ENCODE data around the gene NHLH2. TPM values are rescaled to one million over a fixed set of nuclear protein-coding genes. Genes with fewer than 3 reads are reported as not detected.
A peak's percentile ranks its signal among the peaks of the same experiment; 100 is the strongest.

NHLH2 gene
- total RNA-seq (0.05 TPM), polyA plus RNA-seq (0.14 TPM)
- long read RNA-seq, donor 1: 0 reads
- long read RNA-seq, donor 2: 0 reads
- long read RNA-seq, donor 3: 0 reads
- long read RNA-seq, donor 4: 0 reads
- long read RNA-seq, donor 5: 0 reads
- long read RNA-seq, donor 6: 0 reads
- long read RNA-seq, donor 7, full-length matches to known transcripts: 1 of 1 reads
- long read RNA-seq, donor 7, partial matches to known transcripts: 0 of 1 reads
- long read RNA-seq, donor 7, other reads (novel, unspliced or antisense): 0 of 1 reads
- long read RNA-seq, donor 8, full-length matches to known transcripts: 5 of 5 reads
- long read RNA-seq, donor 8, partial matches to known transcripts: 0 of 5 reads
- long read RNA-seq, donor 8, other reads (novel, unspliced or antisense): 0 of 5 reads
- long read RNA-seq, donor 9: 0 reads
- long read RNA-seq, donor 10, full-length matches to known transcripts: 1 of 1 reads
- long read RNA-seq, donor 10, partial matches to known transcripts: 0 of 1 reads
- long read RNA-seq, donor 10, other reads (novel, unspliced or antisense): 0 of 1 reads

DNA sequence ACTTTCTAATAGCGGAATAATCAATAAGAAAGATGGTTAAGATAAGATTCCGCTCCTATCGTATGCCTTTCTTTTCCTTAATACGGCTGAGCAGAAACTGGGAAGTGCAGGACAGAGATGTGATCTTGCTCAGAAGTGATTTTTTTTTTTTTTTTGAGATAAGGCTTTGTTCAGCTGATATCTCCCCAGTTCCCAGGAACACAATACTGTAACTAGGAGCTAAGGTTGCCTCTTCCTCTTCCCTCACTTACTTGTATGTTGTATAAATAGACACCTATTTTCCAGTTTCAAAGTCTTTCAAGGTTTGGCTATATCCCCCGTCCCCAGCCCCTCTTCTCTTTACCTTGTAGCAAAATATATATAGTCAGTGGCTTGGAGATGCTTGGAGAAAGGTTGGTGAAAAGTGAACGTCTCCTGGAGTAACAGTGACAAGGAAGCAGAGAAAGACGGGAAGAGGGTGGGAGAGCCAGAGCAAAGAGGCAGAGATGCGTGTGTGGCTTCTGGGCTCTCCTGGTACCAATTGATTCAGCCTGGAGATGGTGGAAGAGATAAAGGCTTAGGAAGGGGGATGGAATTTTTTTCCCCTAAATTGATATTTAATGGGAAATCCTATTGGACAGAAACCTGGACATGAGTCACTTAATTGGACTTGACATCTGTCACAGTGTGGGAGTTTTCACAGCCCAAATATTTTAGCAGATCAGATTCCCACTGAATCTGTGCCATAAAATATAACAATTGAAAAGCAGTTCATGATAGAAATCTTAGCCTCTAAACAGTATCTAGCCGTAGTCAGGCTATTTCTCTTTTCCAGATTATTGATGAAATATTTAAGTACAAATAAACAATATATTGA lies at the start of gene NHLH2:
Gene NHLH2 (minus strand): TSS at position 522 of the 856 bp plus-strand sequence. CDS start 2,754 bp downstream, outside the sequence.
- Histone ChIP-seq H3K4me1 (ENCODE audit: control insufficient read depth in 2 of 2, insufficient read depth in 2 of 2, low read length in 2 of 2) (peaks cover 0 to 9% of the 10 kb centered on the region in 2 donors), H3K4me3 (ENCODE audit: low read length in 2 of 2) (no peak within 1 kb of the TSS), H3K9me3 (ENCODE audit: control insufficient read depth in 2 of 2, insufficient read depth in 1 of 2, low read length in 1 of 2) (peaks cover 0 to 5% of the 10 kb centered on the region in 2 donors), H3K36me3 (ENCODE audit: control insufficient read depth in 2 of 2, insufficient read depth in 2 of 2, low read length in 1 of 2) (no peaks in the 10 kb centered on the region), H3K27ac (ENCODE audit: low read depth in 1 of 2, low read length in 1 of 2) (no peak within 1 kb of the TSS), H3K27me3 (ENCODE audit: control insufficient read depth in 2 of 2, insufficient read depth in 1 of 2, low read length in 1 of 2) (peaks cover 49 to 75% of the 10 kb centered on the region in 2 donors)
- no peak for DNase-seq (ENCODE audit: low read depth in 6 of 9, low spot score in 9 of 9)
- WGBS: 34% methylated on average over 9 of the region's 9 CpGs

- WGBS: 82% methylated on average over 4 of the region's 4 CpGs
- no peak for DNase-seq (ENCODE audit: low read depth in 6 of 9, low spot score in 9 of 9)
These were observed 49.7 kb upstream of the NHLH2 start for GRCh38 chr1:115890580-115890979.

GRCh38 chr1:115888976-115889375 lies 48.0 kb upstream of the NHLH2 start:
- H3K9me3 ChIP-seq (ENCODE audit: control insufficient read depth in 2 of 2, insufficient read depth in 1 of 2, low read length in 1 of 2): no peaks in the 10 kb centered on the region
- no peaks in the 10 kb centered on the region for H3K4me1 ChIP-seq (ENCODE audit: control insufficient read depth in 2 of 2, insufficient read depth in 2 of 2, low read length in 2 of 2)
- DNase-seq (ENCODE audit: low read depth in 6 of 9, low spot score in 9 of 9): no peak
- WGBS: 92% methylated on average over 2 of the region's 2 CpGs
- no peak overlapping the region for H3K27ac ChIP-seq (ENCODE audit: low read depth in 1 of 2, low read length in 1 of 2)
- no peaks in the 10 kb centered on the region for H3K36me3 ChIP-seq (ENCODE audit: control insufficient read depth in 2 of 2, insufficient read depth in 2 of 2, low read length in 1 of 2)
- no peak overlapping the region for H3K4me3 ChIP-seq (ENCODE audit: low read length in 2 of 2)
- H3K27me3 ChIP-seq (ENCODE audit: control insufficient read depth in 2 of 2, insufficient read depth in 1 of 2, low read length in 1 of 2): no peaks in the 10 kb centered on the region

More at GRCh38 chr1:115890580-115890979, 49.7 kb upstream of the NHLH2 start:
- H3K9me3 ChIP-seq (ENCODE audit: control insufficient read depth in 2 of 2, insufficient read depth in 1 of 2, low read length in 1 of 2): no peaks in the 10 kb centered on the region
- no peak overlapping the region for H3K27ac ChIP-seq (ENCODE audit: low read depth in 1 of 2, low read length in 1 of 2)
- no peaks in the 10 kb centered on the region for H3K4me1 ChIP-seq (ENCODE audit: control insufficient read depth in 2 of 2, insufficient read depth in 2 of 2, low read length in 2 of 2)
- H3K27me3 ChIP-seq (ENCODE audit: control insufficient read depth in 2 of 2, insufficient read depth in 1 of 2, low read length in 1 of 2): no peaks in the 10 kb centered on the region
- no peak overlapping the region for H3K4me3 ChIP-seq (ENCODE audit: low read length in 2 of 2)
- H3K36me3 ChIP-seq (ENCODE audit: control insufficient read depth in 2 of 2, insufficient read depth in 2 of 2, low read length in 1 of 2): no peaks in the 10 kb centered on the region

DNA sequence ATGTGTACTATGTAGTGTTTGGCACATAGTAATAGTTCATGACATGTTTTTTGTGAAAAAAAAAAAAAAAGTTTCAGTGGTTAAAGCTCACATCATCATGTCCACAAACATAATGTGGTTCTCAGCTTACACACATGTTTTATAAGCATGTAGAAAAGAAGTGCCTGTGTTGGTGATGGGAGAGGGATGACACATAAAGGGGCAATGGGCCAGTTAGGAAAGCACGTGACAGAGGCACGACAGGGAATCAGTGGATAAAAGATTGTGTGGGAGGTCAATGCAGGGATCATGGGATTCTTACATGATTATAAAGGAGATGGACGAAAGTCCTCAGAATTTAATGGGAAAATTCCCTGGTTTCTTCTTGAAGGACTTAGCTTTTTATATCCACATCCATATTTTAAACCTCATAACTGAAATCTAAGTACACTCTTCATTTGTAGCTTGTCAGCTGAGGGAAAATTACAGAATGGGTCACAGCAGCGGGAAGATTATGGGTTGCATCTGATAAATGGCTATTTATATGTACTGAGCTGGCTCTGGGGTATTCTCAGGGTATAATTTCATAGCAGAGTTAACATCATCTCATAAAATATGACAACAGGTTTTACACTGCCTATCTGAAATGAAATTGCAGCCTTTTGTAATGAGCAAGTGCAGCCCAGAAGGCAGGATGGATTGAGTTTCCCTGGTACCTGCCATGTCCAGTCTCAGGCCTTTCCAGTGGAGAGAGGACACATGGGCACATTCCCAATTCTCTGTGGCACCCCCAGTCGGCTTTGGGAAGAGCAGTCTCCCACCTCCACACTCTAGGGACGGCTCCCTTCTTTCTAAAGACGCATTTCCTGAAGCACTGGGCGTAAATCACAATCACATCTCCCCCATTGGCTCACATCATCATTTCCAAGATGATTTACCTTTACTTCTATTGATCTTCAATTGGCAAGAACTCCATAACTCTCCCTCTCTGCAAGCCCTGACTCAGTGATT lies 42.3 kb upstream of the NHLH2 start:
- H3K9me3 ChIP-seq (ENCODE audit: control insufficient read depth in 2 of 2, insufficient read depth in 1 of 2, low read length in 1 of 2): no peaks in the 10 kb centered on the region
- no peak overlapping the region for H3K4me3 ChIP-seq (ENCODE audit: low read length in 2 of 2)
- no peak for DNase-seq (ENCODE audit: low read depth in 6 of 9, low spot score in 9 of 9)
- no peaks in the 10 kb centered on the region for H3K27me3 ChIP-seq (ENCODE audit: control insufficient read depth in 2 of 2, insufficient read depth in 1 of 2, low read length in 1 of 2)
- H3K27ac ChIP-seq (ENCODE audit: low read depth in 1 of 2, low read length in 1 of 2): no peak overlapping the region
- H3K36me3 ChIP-seq (ENCODE audit: control insufficient read depth in 2 of 2, insufficient read depth in 2 of 2, low read length in 1 of 2): no peaks in the 10 kb centered on the region
- no peaks in the 10 kb centered on the region for H3K4me1 ChIP-seq (ENCODE audit: control insufficient read depth in 2 of 2, insufficient read depth in 2 of 2, low read length in 2 of 2)
- WGBS: 93% methylated on average over 8 of the region's 8 CpGs

- H3K4me3 ChIP-seq (ENCODE audit: low read length in 2 of 2): no peak overlapping the region
- H3K36me3 ChIP-seq (ENCODE audit: control insufficient read depth in 2 of 2, insufficient read depth in 2 of 2, low read length in 1 of 2): no peaks in the 10 kb centered on the region
- WGBS: 100% methylated on average over 1 of the region's 1 CpG
- H3K27me3 ChIP-seq (ENCODE audit: control insufficient read depth in 2 of 2, insufficient read depth in 1 of 2, low read length in 1 of 2): no peaks in the 10 kb centered on the region
- no peaks in the 10 kb centered on the region for H3K9me3 ChIP-seq (ENCODE audit: control insufficient read depth in 2 of 2, insufficient read depth in 1 of 2, low read length in 1 of 2)
- H3K27ac ChIP-seq (ENCODE audit: low read depth in 1 of 2, low read length in 1 of 2): no peak overlapping the region
- no peaks in the 10 kb centered on the region for H3K4me1 ChIP-seq (ENCODE audit: control insufficient read depth in 2 of 2, insufficient read depth in 2 of 2, low read length in 2 of 2)
- no peak for DNase-seq (ENCODE audit: low read depth in 6 of 9, low spot score in 9 of 9)
These were observed 40.2 kb upstream of the NHLH2 start for GRCh38 chr1:115880981-115881672.

DNA sequence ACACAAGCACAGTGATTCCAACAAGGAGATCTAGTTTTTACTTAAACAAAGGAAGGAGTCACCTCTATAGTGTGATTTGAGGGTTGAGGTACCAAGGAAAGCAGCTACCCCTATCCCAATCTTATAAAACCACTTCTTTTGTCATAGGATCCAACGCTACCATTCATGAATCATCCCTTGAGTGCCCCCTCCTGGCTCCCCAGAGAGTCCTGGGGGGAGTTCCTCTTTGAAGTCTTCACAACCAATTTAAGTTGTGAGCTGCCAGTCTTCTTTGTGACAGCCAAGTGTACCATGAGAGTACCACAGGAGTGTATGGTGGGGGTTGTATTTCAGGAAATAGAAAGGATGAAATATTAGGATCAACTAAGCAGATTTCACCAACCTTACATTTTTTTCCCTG lies 39.1 kb upstream of the NHLH2 start:
- WGBS: 94% methylated on average over 1 of the region's 1 CpG
- no peaks in the 10 kb centered on the region for H3K27me3 ChIP-seq (ENCODE audit: control insufficient read depth in 2 of 2, insufficient read depth in 1 of 2, low read length in 1 of 2)
- no peak overlapping the region for H3K4me3 ChIP-seq (ENCODE audit: low read length in 2 of 2)
- H3K36me3 ChIP-seq (ENCODE audit: control insufficient read depth in 2 of 2, insufficient read depth in 2 of 2, low read length in 1 of 2): no peaks in the 10 kb centered on the region
- no peak overlapping the region for H3K27ac ChIP-seq (ENCODE audit: low read depth in 1 of 2, low read length in 1 of 2)
- no peaks in the 10 kb centered on the region for H3K4me1 ChIP-seq (ENCODE audit: control insufficient read depth in 2 of 2, insufficient read depth in 2 of 2, low read length in 2 of 2)
- no peaks in the 10 kb centered on the region for H3K9me3 ChIP-seq (ENCODE audit: control insufficient read depth in 2 of 2, insufficient read depth in 1 of 2, low read length in 1 of 2)
- DNase-seq (ENCODE audit: low read depth in 6 of 9, low spot score in 9 of 9): no peak

DNA sequence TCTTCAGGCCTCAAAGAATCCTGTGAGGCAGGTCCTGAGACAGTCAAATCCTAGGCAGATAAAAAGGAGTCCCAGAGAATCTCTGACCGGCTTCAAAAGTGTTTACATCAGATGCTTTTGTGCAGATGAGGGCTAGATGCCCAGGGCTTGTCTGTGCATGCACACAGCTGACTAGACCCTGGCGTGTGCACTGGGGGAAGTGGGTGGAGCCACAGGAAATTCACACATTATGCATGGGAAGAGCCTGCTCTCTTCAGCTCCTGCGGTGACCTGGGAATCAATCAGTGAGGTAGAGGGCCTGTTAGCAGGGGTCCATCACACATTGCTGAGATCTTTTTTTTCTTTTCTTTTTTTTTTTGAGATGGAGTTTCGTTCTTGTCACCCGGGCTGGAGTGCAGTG lies 36.6 kb upstream of the NHLH2 start:
- no peak overlapping the region for H3K4me3 ChIP-seq (ENCODE audit: low read length in 2 of 2)
- DNase-seq (ENCODE audit: low read depth in 6 of 9, low spot score in 9 of 9): peak in 2 of 9 donors; percentile 4 to 16
- no peaks in the 10 kb centered on the region for H3K9me3 ChIP-seq (ENCODE audit: control insufficient read depth in 2 of 2, insufficient read depth in 1 of 2, low read length in 1 of 2)
- no peak overlapping the region for H3K27ac ChIP-seq (ENCODE audit: low read depth in 1 of 2, low read length in 1 of 2)
- H3K27me3 ChIP-seq (ENCODE audit: control insufficient read depth in 2 of 2, insufficient read depth in 1 of 2, low read length in 1 of 2): no peaks in the 10 kb centered on the region
- H3K4me1 ChIP-seq (ENCODE audit: control insufficient read depth in 2 of 2, insufficient read depth in 2 of 2, low read length in 2 of 2): no peaks in the 10 kb centered on the region
- H3K36me3 ChIP-seq (ENCODE audit: control insufficient read depth in 2 of 2, insufficient read depth in 2 of 2, low read length in 1 of 2): no peaks in the 10 kb centered on the region
- 53% methylated on average over 5 of the region's 5 CpGs for WGBS

DNA sequence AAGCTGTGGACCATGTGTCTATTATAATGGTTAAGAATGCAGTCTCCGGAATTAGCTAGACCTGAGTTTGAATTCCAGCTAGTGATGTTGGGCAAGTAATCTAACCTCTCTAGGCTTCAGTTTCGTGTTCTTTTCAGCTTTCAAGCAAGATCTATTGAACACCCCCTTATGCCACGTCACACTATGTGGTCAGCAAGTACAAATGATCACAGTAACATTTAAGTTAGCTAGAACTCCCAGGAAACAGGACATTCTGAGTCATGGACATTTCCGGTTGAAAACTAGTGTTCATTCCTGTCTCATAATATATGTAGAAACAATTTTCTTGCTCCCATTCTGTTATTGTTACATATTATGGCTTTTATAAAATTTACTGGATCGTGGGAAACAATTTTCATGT lies 34.0 kb upstream of the NHLH2 start:
- Histone ChIP-seq H3K4me3 (ENCODE audit: low read length in 2 of 2) (no peak overlapping the region), H3K27ac (ENCODE audit: low read depth in 1 of 2, low read length in 1 of 2) (no peak overlapping the region), H3K4me1 (ENCODE audit: control insufficient read depth in 2 of 2, insufficient read depth in 2 of 2, low read length in 2 of 2) (no peaks in the 10 kb centered on the region), H3K36me3 (ENCODE audit: control insufficient read depth in 2 of 2, insufficient read depth in 2 of 2, low read length in 1 of 2) (no peaks in the 10 kb centered on the region), H3K9me3 (ENCODE audit: control insufficient read depth in 2 of 2, insufficient read depth in 1 of 2, low read length in 1 of 2) (no peaks in the 10 kb centered on the region), H3K27me3 (ENCODE audit: control insufficient read depth in 2 of 2, insufficient read depth in 1 of 2, low read length in 1 of 2) (no peaks in the 10 kb centered on the region)
- no peak for DNase-seq (ENCODE audit: low read depth in 6 of 9, low spot score in 9 of 9)
- 93% methylated on average over 5 of the region's 5 CpGs for WGBS

Data from thymus (tissue), 14 donors.